ENCODE data around the gene SEMA5B.

SEMA5B gene

DNA sequence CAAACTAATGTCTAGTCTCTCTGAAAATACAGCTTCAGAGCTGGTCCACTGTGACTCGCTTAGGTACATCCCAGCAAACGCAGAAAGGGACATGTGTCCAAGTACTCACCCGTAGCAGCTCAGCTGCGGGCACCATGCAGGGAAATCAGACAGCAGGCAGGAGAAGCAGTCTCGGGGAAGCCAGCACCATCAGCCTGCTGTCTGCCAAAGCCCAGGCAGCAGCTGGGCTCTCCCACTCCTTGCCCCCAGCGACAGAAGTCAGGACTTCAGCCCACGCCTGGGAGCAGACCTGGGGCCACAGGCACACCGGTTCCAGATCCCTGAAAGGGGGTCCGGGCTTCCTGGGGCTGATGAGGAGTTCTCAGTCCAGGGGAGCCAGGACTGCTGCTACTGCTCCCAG is 34.9 kb downstream of the SEMA5B start:
- DNase-seq (ENCODE audit: low read depth) = no peak

DNA sequence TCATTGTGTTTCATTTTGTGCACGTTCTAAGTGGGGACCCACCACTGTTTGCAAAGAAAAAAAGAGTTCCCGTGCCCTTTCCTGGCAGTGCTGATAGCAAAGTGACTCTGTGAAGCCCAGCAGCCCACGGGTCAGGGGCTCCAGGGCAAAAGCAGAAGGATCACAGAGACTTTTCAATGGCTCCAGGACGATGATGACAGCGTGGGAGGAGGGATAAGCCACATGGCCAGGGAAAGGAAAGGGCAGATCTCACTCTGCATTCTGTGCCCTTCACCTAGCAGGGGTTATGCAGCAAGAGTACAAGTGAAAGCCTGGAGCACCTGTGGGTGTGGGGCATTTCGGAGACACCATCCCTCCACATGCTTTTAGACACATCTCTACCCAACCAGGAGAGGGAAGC is 35.4 kb downstream of the SEMA5B start:
- DNase-seq (ENCODE audit: low read depth) = no peak

DNA sequence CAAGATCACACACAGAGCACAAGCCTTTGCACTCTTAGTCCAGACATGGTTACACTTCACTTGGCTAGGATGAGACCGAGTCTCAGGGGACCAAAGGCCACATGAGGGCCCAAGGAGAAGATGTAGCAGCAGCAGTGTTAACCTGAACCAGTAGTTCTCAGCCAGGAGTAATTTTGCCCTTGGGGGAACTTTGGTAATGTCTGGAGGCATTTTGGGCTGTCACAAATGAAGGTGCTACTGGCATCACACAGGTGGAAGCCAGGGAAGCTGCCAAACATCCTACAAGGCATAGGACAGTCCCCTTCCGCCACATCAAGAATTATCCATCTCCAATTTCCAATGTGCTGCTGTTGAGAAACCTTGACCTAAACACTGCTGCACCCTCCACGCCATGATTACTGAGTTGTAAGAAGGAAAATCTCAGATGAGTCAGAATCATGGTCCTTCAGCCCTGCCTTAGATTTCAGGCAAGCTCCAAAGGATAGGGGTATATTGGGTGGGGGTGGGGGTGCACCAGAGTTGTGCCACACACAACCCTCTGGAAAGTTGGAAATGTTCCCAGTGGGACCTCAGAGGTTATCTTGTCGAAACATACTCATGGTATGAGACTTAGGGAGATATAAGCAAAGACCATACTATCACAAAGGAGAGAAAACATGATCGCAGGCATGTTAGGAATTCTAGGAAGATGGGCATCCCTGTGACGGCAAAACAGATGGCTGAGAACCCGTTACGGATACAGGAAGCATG is 36.2 kb downstream of the SEMA5B start:
- no peak for DNase-seq (ENCODE audit: low read depth)

- DNase-seq (ENCODE audit: low read depth) = no peak
Measured at GRCh38 chr3:122989856-122990575, 37.5 kb downstream of the SEMA5B start.

DNA sequence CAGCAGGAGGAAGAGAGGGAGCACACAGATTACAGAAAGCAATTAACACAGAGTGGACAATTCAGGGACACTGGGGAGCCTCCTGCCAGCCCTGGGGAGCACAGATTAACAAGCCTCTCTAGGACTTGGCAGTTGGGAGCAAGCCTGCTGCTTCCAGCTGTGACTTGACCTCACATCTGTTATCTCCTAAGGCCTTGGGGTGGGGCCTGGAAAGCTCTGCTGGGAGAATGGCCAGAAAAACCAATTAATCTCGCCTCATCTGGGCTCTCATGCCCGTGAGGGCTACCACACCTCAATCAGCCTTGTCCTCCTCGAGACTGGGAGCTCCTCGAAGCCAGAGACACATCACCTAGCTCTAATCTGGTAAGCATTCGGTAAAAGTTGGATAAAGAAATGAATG is 39.1 kb downstream of the SEMA5B start:
- no peak for DNase-seq (ENCODE audit: low read depth)

- DNase-seq (ENCODE audit: low read depth) = no peak
Measured at GRCh38 chr3:122987736-122988319, 39.7 kb downstream of the SEMA5B start.

GRCh38 chr3:122987231-122987630 is 40.3 kb downstream of the SEMA5B start:
- no peak for DNase-seq (ENCODE audit: low read depth)

DNA sequence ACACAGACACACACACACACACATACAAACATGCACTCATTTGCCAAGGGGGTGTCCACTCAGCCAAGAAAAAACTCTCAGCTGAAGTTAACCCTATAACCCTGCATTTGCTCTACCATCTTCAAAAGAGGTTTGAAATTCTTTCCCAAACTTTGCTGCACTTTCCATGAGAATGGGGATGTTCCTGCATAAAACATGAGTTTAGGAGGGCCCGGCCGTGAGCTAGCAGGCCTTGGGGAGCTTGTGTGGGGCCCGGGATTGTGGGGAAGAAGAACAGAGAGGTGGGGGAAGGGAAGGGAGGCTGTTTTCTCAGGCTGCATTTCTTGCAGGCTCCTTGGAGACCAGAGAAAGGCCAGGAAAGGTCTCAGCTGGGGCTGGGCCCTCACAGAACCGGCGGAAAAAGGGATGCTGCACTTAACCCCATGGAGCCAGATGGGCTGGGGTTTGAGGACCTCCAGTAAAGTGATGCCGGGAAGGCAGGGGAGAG is 40.8 kb downstream of the SEMA5B start:
- DNase-seq (ENCODE audit: low read depth) = no peak

- DNase-seq (ENCODE audit: low read depth) = no peak
Measured at GRCh38 chr3:122985539-122985938, 42.0 kb downstream of the SEMA5B start.

GRCh38 chr3:122984650-122985049 is 42.9 kb downstream of the SEMA5B start:
- no peak for DNase-seq (ENCODE audit: low read depth)

DNA sequence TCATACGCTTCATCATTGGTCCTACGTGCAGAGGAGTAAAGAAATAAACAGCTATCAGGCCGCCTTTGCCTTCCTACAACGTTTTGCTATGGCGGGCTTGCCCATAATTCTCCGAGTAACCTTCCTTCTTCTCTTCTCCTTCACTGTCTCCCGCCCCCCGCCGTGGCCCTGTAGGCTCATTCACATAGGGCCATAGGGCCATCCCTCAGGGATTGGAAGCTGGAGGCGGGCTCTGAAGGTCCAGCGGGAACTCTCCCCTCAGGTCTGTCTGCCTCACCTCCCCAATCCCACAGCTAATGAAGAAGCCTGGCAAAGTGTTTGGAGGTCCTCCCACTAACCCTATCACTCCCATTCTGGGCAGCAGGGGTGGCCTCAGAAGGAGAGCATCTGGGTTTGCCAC is 43.6 kb downstream of the SEMA5B start:
- no peak for DNase-seq (ENCODE audit: low read depth)

- DNase-seq (ENCODE audit: low read depth) = no peak
Measured at GRCh38 chr3:122982216-122983185, 45.1 kb downstream of the SEMA5B start.

GRCh38 chr3:122979211-122979610 is 48.4 kb downstream of the SEMA5B start:
- no peak for DNase-seq (ENCODE audit: low read depth)

- DNase-seq (ENCODE audit: low read depth) = no peak
Measured at GRCh38 chr3:122978569-122978968, 49.0 kb downstream of the SEMA5B start.

- DNase-seq (ENCODE audit: low read depth) = no peak
Measured at GRCh38 chr3:122977746-122978466, 49.7 kb downstream of the SEMA5B start.

- no peak for DNase-seq (ENCODE audit: low read depth)
Measured at GRCh38 chr3:122975924-122976293, 51.7 kb downstream of the SEMA5B start.

GRCh38 chr3:122975163-122975923 is 52.2 kb downstream of the SEMA5B start:
- no peak for DNase-seq (ENCODE audit: low read depth)

GRCh38 chr3:122974764-122975162 is 52.8 kb downstream of the SEMA5B start:
- no peak for DNase-seq (ENCODE audit: low read depth)

GRCh38 chr3:122973893-122974615 is 53.5 kb downstream of the SEMA5B start:
- DNase-seq (ENCODE audit: low read depth) = no peak

- DNase-seq (ENCODE audit: low read depth) = no peak
Measured at GRCh38 chr3:122972141-122972540, 55.4 kb downstream of the SEMA5B start.

All from activated gamma-delta T cell treated with anti-CD3 and anti-CD28 coated beads, Interleukin-2, amount 50 U/mL, for 16 hours (primary cell).